Activated T-helper 2 cell treated with anti-CD3 and anti-CD28 coated beads, Interferon-gamma antibody, Interleukin-2, Interleukin-4, amounts not matched to agents 10 μg/mL and 5 μg/mL and 100 μg/mL, durations not matched to agents 14 hours and 24 hours and 36 hours (primary cell): ENCODE results near the gene PALLD. TPM values are rescaled to one million over a fixed set of nuclear protein-coding genes. Genes with fewer than 3 reads are reported as not detected.
"Not testable (repeated sequence)": the region's sequence is repeated elsewhere in the genome, so short reads cannot be mapped to it uniquely, and the experiment has no call there.

ENCODE experiments used
- DNase-seq: peaks from one replicate; pipeline ENCODE4 v3.0.0; 2021; ENCODE audit warnings: low spot score
- H3K27ac Mint-ChIP-seq: one replicate; pipeline ENCODE4 v1.8.0; 2021; ENCODE audit warnings: mixed read lengths
- H3K27me3 Mint-ChIP-seq: one replicate; pipeline ENCODE4 v1.8.0; 2021; ENCODE audit warnings: low read depth, mixed read lengths
- H3K36me3 Mint-ChIP-seq: one replicate; pipeline ENCODE4 v1.8.0; 2021; ENCODE audit warnings: low read depth, mixed read lengths
- H3K4me1 Mint-ChIP-seq: one replicate; pipeline ENCODE4 v1.8.0; 2021; ENCODE audit warnings: low read depth, mixed read lengths
- H3K4me3 Mint-ChIP-seq: one replicate; pipeline ENCODE4 v1.8.0; 2021; ENCODE audit warnings: low read depth, mild to moderate bottlenecking, moderate library complexity, mixed read lengths
- H3K9me3 Mint-ChIP-seq: one replicate; pipeline ENCODE4 v1.8.0; 2021; ENCODE audit warnings: mixed read lengths
- intact Hi-C: fragments of 100-400 bp; cut with micrococcal nuclease; formaldehyde crosslinking; loops from one replicate; pipeline ENCODE4 v1.15.1; 2023
- total RNA-seq: library from RNA; stranded (reverse); gene quantifications from 2 replicates; pipeline ENCODE4 v1.2.3, GENCODE V29; 2022

PALLD gene
- total RNA-seq, 1 donor from 2014 or later: 19.8 TPM

- Mint-ChIP-seq H3K27ac (no peak overlapping the region), H3K4me3 (no peak overlapping the region), H3K9me3 (no peaks in the 10 kb centered on the region), H3K4me1 (peaks cover 2% of the 10 kb centered on the region), H3K27me3 (peaks cover 14% of the 10 kb centered on the region), H3K36me3 (no peaks in the 10 kb centered on the region)
- no peak for DNase-seq
- intact Hi-C loops: no loop called here
Observed at GRCh38 chr4:168803732-168804131, 306.9 kb downstream of the PALLD start.

GRCh38 chr4:168804146-168804545 lies 307.3 kb downstream of the PALLD start:
- intact Hi-C loops: no loop called here
- Mint-ChIP-seq H3K9me3 (no peaks in the 10 kb centered on the region), H3K36me3 (no peaks in the 10 kb centered on the region), H3K4me1 (peaks cover 2% of the 10 kb centered on the region), H3K27ac (no peak overlapping the region), H3K27me3 (peaks cover 14% of the 10 kb centered on the region), H3K4me3 (no peak overlapping the region)
- DNase-seq: no peak

GRCh38 chr4:168805341-168805740 lies 308.5 kb downstream of the PALLD start:
- Mint-ChIP-seq H3K4me3 (no peak overlapping the region), H3K4me1 (peaks cover 2% of the 10 kb centered on the region), H3K36me3 (no peaks in the 10 kb centered on the region), H3K27ac (no peak overlapping the region), H3K27me3 (peaks cover 12% of the 10 kb centered on the region), H3K9me3 (no peaks in the 10 kb centered on the region)
- intact Hi-C loops: no loop called here
- no peak for DNase-seq

- DNase-seq, H3K4me3 Mint-ChIP-seq, intact Hi-C loops, H3K36me3 Mint-ChIP-seq, H3K27ac Mint-ChIP-seq, H3K4me1 Mint-ChIP-seq, H3K9me3 Mint-ChIP-seq: not testable (repeated sequence)
- peaks cover 14% of the 10 kb centered on the region for H3K27me3 Mint-ChIP-seq
Observed at GRCh38 chr4:168806247-168806646, 309.4 kb downstream of the PALLD start.

- DNase-seq: no peak
- intact Hi-C loops: no loop called here
- H3K36me3 Mint-ChIP-seq: no peaks in the 10 kb centered on the region
- H3K4me1 Mint-ChIP-seq: peaks cover 2% of the 10 kb centered on the region
- no peak overlapping the region for H3K27ac Mint-ChIP-seq
- H3K4me3 Mint-ChIP-seq: no peak overlapping the region
- no peaks in the 10 kb centered on the region for H3K9me3 Mint-ChIP-seq
- peaks cover 20% of the 10 kb centered on the region for H3K27me3 Mint-ChIP-seq
Observed at GRCh38 chr4:168811207-168811606, 314.4 kb downstream of the PALLD start.

GRCh38 chr4:168811786-168812651 lies 315.2 kb downstream of the PALLD start:
- H3K27me3 Mint-ChIP-seq: peaks cover 25% of the 10 kb centered on the region

GRCh38 chr4:168812806-168813205 lies 316.0 kb downstream of the PALLD start:
- intact Hi-C loops: no loop called here
- peaks cover 33% of the 10 kb centered on the region for H3K27me3 Mint-ChIP-seq
- H3K36me3 Mint-ChIP-seq: no peaks in the 10 kb centered on the region
- H3K4me3 Mint-ChIP-seq: no peak overlapping the region
- H3K9me3 Mint-ChIP-seq: no peaks in the 10 kb centered on the region
- peaks cover 15% of the 10 kb centered on the region for H3K4me1 Mint-ChIP-seq
- no peak overlapping the region for H3K27ac Mint-ChIP-seq
- no peak for DNase-seq

More at GRCh38 chr4:168811786-168812651, 315.2 kb downstream of the PALLD start:
- no peak overlapping the region for H3K27ac Mint-ChIP-seq
- no peak overlapping the region for H3K4me3 Mint-ChIP-seq
- intact Hi-C loops: no loop called here
- no peaks in the 10 kb centered on the region for H3K9me3 Mint-ChIP-seq
- no peak for DNase-seq
- H3K4me1 Mint-ChIP-seq: peaks cover 7% of the 10 kb centered on the region
- no peaks in the 10 kb centered on the region for H3K36me3 Mint-ChIP-seq

- intact Hi-C loops: no loop called here
- H3K4me3 Mint-ChIP-seq: no peak overlapping the region
- peaks cover 17% of the 10 kb centered on the region for H3K4me1 Mint-ChIP-seq
- H3K27me3 Mint-ChIP-seq: peaks cover 37% of the 10 kb centered on the region
- H3K9me3 Mint-ChIP-seq: no peaks in the 10 kb centered on the region
- H3K27ac Mint-ChIP-seq: no peak overlapping the region
- H3K36me3 Mint-ChIP-seq: no peaks in the 10 kb centered on the region
- DNase-seq: no peak
Observed at GRCh38 chr4:168813890-168814289, 317.0 kb downstream of the PALLD start.

GRCh38 chr4:168815379-168816345 lies 318.8 kb downstream of the PALLD start:
- Mint-ChIP-seq H3K4me1 (peaks cover 17% of the 10 kb centered on the region), H3K4me3 (no peak overlapping the region), H3K9me3 (no peaks in the 10 kb centered on the region), H3K36me3 (no peaks in the 10 kb centered on the region), H3K27ac (no peak overlapping the region), H3K27me3 (peaks cover 40% of the 10 kb centered on the region)
- no peak for DNase-seq
- intact Hi-C loops: loop anchor here (5.0 kb wide), 1 partner anchor 183 kb away; no protein-coding TSS in a partner anchor

GRCh38 chr4:168817370-168817769 lies 320.5 kb downstream of the PALLD start:
- H3K27me3 Mint-ChIP-seq: peaks cover 35% of the 10 kb centered on the region
- peaks cover 17% of the 10 kb centered on the region for H3K4me1 Mint-ChIP-seq
- no peak overlapping the region for H3K4me3 Mint-ChIP-seq
- H3K9me3 Mint-ChIP-seq: no peaks in the 10 kb centered on the region
- intact Hi-C loops: loop anchor here (1.0 to 5.0 kb wide), 2 partner anchors 15 to 185 kb away; no protein-coding TSS in a partner anchor
- no peak for DNase-seq
- no peak overlapping the region for H3K27ac Mint-ChIP-seq
- no peaks in the 10 kb centered on the region for H3K36me3 Mint-ChIP-seq

- intact Hi-C loops: no loop called here
- DNase-seq: no peak
- peaks cover 5% of the 10 kb centered on the region for H3K4me1 Mint-ChIP-seq
- H3K9me3 Mint-ChIP-seq: no peaks in the 10 kb centered on the region
- peaks cover 25% of the 10 kb centered on the region for H3K27me3 Mint-ChIP-seq
- no peak overlapping the region for H3K27ac Mint-ChIP-seq
- no peaks in the 10 kb centered on the region for H3K36me3 Mint-ChIP-seq
- no peak overlapping the region for H3K4me3 Mint-ChIP-seq
Observed at GRCh38 chr4:168822481-168822880, 325.6 kb downstream of the PALLD start.

- Mint-ChIP-seq H3K27ac (no peak overlapping the region), H3K4me3 (no peak overlapping the region), H3K9me3 (no peaks in the 10 kb centered on the region), H3K4me1 (peaks cover 3% of the 10 kb centered on the region), H3K27me3 (peaks cover 17% of the 10 kb centered on the region), H3K36me3 (no peaks in the 10 kb centered on the region)
- DNase-seq: no peak
- intact Hi-C loops: no loop called here
Observed at GRCh38 chr4:168825975-168826374, 329.1 kb downstream of the PALLD start.
